Activated CD4-positive, CD25-positive, alpha-beta regulatory T cell (primary cell): ENCODE measurements around the gene C10orf53.
"Not testable (repeated sequence)": the region's sequence is repeated elsewhere in the genome, so short reads cannot be mapped to it uniquely, and the experiment has no call there.

Experiments used
- DNase-seq, 4 experiments: peaks; one replicate each; lab custom pipeline; 2025; lab: John Stamatoyannopoulos, UW

Gene C10orf53

GRCh38 chr10:49688261-49688846, 8.9 kb downstream of the C10orf53 start:
- no peak for DNase-seq

- no peak for DNase-seq
Measured at GRCh38 chr10:49688920-49689319, 9.5 kb downstream of the C10orf53 start.

GRCh38 chr10:49689882-49690510, 10.5 kb downstream of the C10orf53 start:
- DNase-seq: no peak

GRCh38 chr10:49690698-49691356, 11.4 kb downstream of the C10orf53 start:
- DNase-seq: no peak

- no peak for DNase-seq
Measured at GRCh38 chr10:49691588-49691987, 12.1 kb downstream of the C10orf53 start.

GRCh38 chr10:49694466-49694865, 15.0 kb downstream of the C10orf53 start:
- DNase-seq: no peak

- DNase-seq: no peak
Measured at GRCh38 chr10:49696311-49696710, 16.9 kb downstream of the C10orf53 start.

- DNase-seq: no peak
Measured at GRCh38 chr10:49698679-49699078, 19.2 kb downstream of the C10orf53 start.

- DNase-seq: no peak
Measured at GRCh38 chr10:49700211-49700610, 20.8 kb downstream of the C10orf53 start.

GRCh38 chr10:49700997-49701396, 21.5 kb downstream of the C10orf53 start:
- no peak for DNase-seq

GRCh38 chr10:49707585-49707984, 28.1 kb downstream of the C10orf53 start:
- no peak for DNase-seq

- DNase-seq: no peak
Measured at GRCh38 chr10:49709934-49710333, 30.5 kb downstream of the C10orf53 start.

GRCh38 chr10:49710966-49711365, 31.5 kb downstream of the C10orf53 start:
- DNase-seq: no peak

GRCh38 chr10:49711481-49711880, 32.0 kb downstream of the C10orf53 start:
- no peak for DNase-seq

- DNase-seq: no peak
Measured at GRCh38 chr10:49713266-49713665, 33.8 kb downstream of the C10orf53 start.

- DNase-seq: not testable (repeated sequence)
Measured at GRCh38 chr10:49715157-49715556, 35.7 kb downstream of the C10orf53 start.

- no peak for DNase-seq
Measured at GRCh38 chr10:49726593-49726992, 47.1 kb downstream of the C10orf53 start.

- no peak for DNase-seq
Measured at GRCh38 chr10:49733866-49734265, 54.4 kb downstream of the C10orf53 start.

GRCh38 chr10:49734676-49735075, 55.2 kb downstream of the C10orf53 start:
- no peak for DNase-seq

- no peak for DNase-seq
Measured at GRCh38 chr10:49735161-49735560, 55.7 kb downstream of the C10orf53 start.

- DNase-seq: no peak
Measured at GRCh38 chr10:49735848-49736563, 56.6 kb downstream of the C10orf53 start.

- DNase-seq: no peak
Measured at GRCh38 chr10:49736564-49737113, 57.2 kb downstream of the C10orf53 start.
